Stimulated activated CD4-positive, alpha-beta T cell treated with anti-CD3 and anti-CD28 coated beads, Interleukin-2, amount 100 ng/mL, for 4 hours (primary cell): ENCODE data around the gene GPATCH2.
"Not testable (repeated sequence)": the region's sequence is repeated elsewhere in the genome, so short reads cannot be mapped to it uniquely, and the experiment has no call there.

ENCODE experiments used
- DNase-seq: peaks from one replicate; pipeline ENCODE4 v3.0.0-alpha.2; 2020; ENCODE audit warnings: low read depth

The GPATCH2 gene

GRCh38 chr1:217630711-217631591, at the start of gene GPATCH2, which contains the start of gene SPATA17:
Gene GPATCH2, minus strand, starts transcription at chr1:217631090. Its CDS starts 119 bp downstream, at chr1:217630971.
Gene SPATA17, plus strand, starts transcription at chr1:217631344. Its CDS starts 35 bp downstream, at chr1:217631379.
- DNase-seq, result peak; percentile 61

- no peak for DNase-seq
These were observed 43.3 kb upstream of the GPATCH2 start for GRCh38 chr1:217674028-217674729.

DNA sequence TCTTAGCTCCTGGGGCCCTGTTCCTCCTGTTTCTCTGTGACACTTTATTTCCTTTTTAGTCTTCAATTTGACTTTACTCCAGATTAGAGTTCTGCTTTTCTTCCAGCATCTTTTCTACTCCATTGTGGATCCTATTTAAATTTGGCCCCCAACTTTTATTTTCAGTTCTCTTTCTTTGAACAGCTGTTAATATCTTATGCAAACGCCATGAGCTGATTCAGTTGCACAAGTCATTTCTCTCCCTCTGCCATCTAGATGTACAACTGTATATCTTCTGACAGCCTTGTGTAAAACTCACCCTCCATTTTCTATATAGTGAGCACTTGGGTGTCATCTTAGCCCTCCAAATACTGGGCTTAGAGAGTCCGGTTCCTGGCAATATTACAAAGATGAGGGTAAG, 42.5 kb upstream of the GPATCH2 start:
- DNase-seq, result no peak

DNA sequence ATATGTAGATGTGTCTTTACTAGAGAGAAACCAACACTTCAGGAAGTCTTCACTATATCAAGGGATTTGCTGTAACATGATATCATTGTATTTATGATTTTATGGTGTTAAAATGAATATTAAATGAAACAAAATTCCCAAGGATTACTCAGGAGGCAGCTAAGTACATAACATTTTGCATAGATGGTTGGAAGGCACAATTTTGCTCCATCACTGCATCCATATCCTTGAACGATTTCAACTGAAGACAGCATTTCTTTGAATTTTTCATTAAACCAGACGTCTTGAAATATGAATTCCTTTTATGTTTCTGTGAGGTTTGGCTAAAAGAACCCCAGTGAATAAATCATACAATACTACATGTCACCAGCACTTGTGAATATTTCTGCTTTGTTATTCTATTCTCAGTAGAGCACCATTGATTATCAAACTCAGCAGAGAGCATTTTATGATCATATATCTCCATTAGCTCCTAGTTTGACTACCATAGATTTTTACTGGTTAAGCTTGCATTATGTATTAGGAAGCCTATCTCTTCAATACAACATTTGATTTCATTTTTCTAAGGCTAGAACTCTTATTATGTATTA, 37.6 kb upstream of the GPATCH2 start:
- no peak for DNase-seq

DNA sequence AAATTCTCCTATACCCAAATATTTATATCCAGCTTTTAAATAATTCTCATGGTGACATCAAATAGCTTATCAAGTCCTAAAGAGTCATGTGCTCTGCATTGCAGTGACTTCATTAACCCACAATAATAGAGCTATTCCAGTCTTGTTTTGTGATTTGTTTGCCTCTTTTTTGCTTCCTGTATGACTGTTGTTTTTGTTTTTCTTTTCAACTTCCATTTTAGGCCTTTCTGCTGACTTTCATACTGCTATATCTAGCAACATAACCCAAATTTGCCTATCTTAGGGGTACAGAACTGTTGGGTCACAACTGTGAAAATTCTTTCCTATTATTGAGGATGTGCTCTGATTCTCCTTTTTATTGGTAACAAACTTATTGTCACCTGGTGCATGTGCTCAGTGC, 30.5 kb upstream of the GPATCH2 start:
- no peak for DNase-seq

- no peak for DNase-seq
These were observed 29.6 kb upstream of the GPATCH2 start for GRCh38 chr1:217660353-217661062.

GRCh38 chr1:217650674-217651073, 19.8 kb upstream of the GPATCH2 start:
- no peak for DNase-seq

- DNase-seq, result no peak
These were observed 16.9 kb upstream of the GPATCH2 start for GRCh38 chr1:217647791-217648190.

DNA sequence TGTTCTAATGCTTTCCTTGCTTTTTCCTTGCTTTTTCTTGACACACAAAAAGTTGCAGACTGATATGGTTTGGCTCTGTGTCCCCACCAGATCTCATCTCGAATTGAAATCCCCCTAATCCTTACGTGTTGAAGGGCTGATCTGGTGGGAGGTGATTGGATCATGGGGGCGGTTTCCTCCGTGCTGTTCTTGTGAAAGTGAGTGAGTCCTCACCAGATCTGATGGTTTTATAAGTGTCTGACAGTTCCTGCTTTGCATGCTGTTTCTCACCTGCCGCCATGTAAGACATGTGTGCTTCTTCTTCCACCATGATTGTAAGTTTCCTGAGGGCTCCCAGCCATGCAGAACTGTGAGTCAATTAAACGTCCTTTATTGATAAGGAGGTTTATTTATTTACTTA, 11.6 kb upstream of the GPATCH2 start:
- no peak for DNase-seq

- no peak for DNase-seq
These were observed 3.5 kb downstream of the GPATCH2 start for GRCh38 chr1:217627431-217627830.

GRCh38 chr1:217626321-217626720, 4.6 kb downstream of the GPATCH2 start:
- no peak for DNase-seq

DNA sequence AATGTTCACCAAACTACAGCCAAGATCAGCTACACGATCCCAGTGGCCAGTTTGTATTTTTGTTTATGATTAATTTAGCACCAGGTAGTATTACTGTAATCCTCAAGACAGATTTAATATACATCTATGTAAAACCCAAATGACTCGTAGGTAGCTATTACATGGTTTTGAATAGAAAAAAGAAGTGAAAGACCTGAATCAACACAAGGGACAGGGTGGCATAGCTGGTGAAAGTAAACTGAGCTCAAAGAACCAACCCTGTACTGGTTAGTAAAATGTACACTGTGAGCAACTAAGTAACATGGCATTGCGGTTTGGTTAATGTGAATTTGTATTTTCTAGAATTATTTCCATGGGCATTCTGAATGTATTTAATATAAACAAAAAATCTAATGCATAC, 8.8 kb downstream of the GPATCH2 start:
- DNase-seq, result no peak

GRCh38 chr1:217620814-217621213, 10.1 kb downstream of the GPATCH2 start:
- no peak for DNase-seq

DNA sequence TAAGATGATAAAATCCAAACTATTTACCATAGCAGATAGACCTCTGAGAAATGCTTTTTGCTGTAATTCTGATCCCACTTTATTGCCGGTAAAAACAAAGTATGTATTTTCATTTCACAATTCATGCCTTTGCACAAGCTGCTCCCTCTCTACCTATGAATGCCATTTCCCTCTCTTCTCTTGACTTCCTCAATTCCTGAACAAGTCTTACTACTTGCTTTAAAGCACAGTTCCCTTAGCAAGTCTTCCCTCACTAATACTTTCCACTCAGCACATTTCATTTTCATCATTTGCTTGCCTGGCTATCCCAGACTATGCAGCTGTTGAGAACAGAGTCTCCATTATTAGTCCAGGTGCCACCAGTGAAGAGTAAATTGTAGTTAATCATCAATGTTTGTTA, 13.8 kb downstream of the GPATCH2 start:
- no peak for DNase-seq

DNA sequence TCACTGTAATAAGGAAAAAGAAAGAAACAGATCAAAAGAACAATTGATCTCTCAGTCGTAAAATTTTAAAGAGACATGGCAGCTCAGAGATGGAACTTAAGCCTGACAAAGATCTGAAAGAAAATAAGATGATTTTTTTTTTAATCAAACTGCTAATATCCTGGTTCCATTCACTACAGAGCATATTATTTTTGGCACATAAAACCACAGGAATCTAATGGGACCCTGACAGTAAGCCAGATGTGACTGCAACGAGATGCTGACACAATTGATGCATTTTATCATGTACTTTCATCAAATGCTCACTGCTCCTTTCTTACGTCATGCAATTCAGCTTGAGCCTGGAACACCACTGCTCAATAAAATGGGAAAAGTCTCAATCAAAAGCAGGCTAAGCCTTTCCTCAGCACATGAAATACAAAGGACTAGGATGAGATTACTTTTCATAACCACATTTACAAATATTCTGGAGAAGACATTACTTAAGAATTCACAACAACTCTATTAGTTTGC, 16.6 kb downstream of the GPATCH2 start:
- DNase-seq, result no peak

DNA sequence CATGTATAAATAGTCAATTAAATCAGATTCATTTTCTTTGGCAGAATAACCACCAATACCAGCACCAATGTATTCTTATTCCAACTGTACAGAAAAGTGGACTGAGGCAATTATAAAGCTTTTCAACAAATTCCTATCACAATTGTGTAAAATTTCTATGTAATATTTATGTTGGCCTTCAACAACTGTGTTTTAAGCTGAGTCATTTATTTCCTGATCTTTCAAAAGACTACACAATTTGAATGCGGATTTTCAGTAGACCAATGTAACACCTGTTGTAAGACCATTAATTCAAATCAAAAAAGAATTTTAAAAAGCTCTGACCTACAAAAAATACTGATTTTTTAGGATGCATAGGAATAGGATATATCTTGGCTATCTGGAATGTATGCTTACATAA, 25.5 kb downstream of the GPATCH2 start:
- DNase-seq, result no peak

- DNase-seq, result no peak
These were observed 28.5 kb downstream of the GPATCH2 start for GRCh38 chr1:217602380-217602779.

DNA sequence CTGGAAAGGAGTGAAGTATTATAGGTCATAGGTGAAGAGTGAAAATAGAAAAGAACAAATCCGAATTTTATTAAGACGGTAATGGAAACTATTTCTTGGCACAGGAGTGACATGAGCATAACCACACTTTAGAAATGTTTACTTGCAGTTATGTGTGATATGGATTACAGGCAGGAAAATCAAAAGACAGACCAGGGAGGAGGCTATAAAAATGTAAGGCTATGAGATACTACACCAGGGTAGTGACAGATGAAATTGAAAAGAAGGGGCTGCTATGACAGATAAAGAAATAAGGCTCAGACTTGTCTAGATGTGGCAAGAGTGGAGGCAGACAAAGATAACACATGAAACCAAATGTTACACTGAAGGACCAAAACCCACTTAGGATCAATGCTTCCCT, 31.7 kb downstream of the GPATCH2 start:
- no peak for DNase-seq

DNA sequence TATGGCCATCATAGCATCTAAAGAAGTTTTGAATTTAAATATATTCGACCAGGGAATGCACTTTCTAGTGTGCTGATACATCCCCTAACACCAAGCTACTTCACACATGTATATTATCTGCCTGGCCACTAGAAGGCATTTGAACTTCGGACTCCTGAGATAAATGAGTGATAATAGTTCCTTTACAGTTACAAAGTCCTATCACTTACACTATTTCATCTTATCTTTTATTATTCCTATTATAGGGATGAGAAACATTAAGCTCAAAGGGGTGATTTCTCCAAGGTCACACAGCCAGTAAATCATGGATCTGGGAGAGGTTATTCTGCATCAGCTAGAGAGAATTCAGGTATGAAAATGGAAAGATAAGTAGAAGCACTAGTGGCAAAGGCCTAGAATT, 40.3 kb downstream of the GPATCH2 start:
- DNase-seq, result no peak

- no peak for DNase-seq
These were observed 44.3 kb downstream of the GPATCH2 start for GRCh38 chr1:217586586-217586985.

- no peak for DNase-seq
These were observed 45.3 kb downstream of the GPATCH2 start for GRCh38 chr1:217585577-217585976.

GRCh38 chr1:217584286-217584811, 46.5 kb downstream of the GPATCH2 start:
- DNase-seq, result not testable (repeated sequence)
